ENCODE results near the gene THRSP. TPM values are rescaled to one million over a fixed set of nuclear protein-coding genes. Genes with fewer than 3 reads are reported as not detected.

The THRSP gene
- total and polyA plus RNA-seq, 2 of the 8 experiments (the other 6 are each of a cell fraction or from before 2014, with no cell fraction given), result 0.11 TPM; not detected in 1

DNA sequence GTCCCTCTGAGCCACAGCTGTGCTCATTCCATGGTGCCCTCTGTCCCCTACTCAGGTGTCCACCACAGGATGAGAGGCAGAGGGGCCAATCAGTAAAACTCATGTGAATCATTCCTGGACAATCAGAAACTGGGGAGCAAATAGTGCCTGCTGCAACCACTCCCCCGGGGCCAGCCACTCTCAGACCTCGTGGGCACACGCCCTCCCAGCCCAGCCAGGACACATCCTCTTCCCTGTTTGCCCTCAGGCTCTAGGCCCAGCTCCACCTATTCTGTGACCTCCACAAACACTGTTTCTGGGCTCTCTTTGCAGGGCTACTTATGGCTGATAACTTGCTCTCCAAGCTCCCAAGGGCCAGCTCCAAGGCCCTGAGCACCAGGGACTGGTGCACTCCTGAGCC is 26.6 kb upstream of the THRSP start (continued):
- no peak for TF ChIP-seq CBX8 (IDR thresholded peaks at IDR 0.05; ENCODE audit: borderline replicate concordance, low read depth, low read length)
